GM19351 (cell line): ENCODE measurements around the gene MSH3.
"Not testable (repeated sequence)": the region's sequence is repeated elsewhere in the genome, so short reads cannot be mapped to it uniquely, and the experiment has no call there.

Experiments used
- ATAC-seq: cut with Tn5 transposase; IDR thresholded peaks from one replicate; pipeline ENCODE4 v1.9.1; 2021; ENCODE audit warnings: mild to moderate bottlenecking, moderate library complexity; ENCODE audit not compliant: unreplicated experiment

MSH3 gene

GRCh38 chr5:80747922-80748321 lies 93.5 kb downstream of the MSH3 start:
- no peak for ATAC-seq

- no peak for ATAC-seq
These were observed 98.0 kb downstream of the MSH3 start for GRCh38 chr5:80752427-80752826.

GRCh38 chr5:80753712-80754111 lies 99.3 kb downstream of the MSH3 start:
- ATAC-seq, result no peak

DNA sequence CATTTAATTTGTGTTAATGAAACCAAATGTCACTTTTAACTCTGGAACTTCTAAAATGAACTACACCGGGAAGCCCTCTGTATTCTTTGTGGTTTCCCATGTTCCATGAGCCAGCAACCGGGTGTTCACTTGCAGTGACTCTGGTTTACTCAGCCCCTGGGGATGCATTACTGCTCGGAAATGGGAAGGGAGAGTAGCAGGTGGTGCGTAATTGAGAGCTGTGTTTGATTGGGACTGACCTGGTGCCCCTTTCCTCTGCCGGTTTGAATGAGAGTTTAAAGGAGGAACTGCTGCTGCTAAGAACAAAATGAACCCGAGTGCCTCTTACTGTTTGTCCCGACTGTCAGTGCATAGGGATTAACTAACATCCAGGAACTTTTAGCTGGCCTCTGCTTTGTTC lies 100.4 kb downstream of the MSH3 start:
- ATAC-seq, result no peak

- peak; percentile 96 for ATAC-seq
These were observed 101.2 kb downstream of the MSH3 start for GRCh38 chr5:80755626-80756025.

GRCh38 chr5:80756292-80756691 lies 101.8 kb downstream of the MSH3 start:
- no peak for ATAC-seq

GRCh38 chr5:80757290-80757689 lies 102.8 kb downstream of the MSH3 start:
- no peak for ATAC-seq

- ATAC-seq, result no peak
These were observed 105.6 kb downstream of the MSH3 start for GRCh38 chr5:80759866-80760577.

GRCh38 chr5:80760680-80761079 lies 106.2 kb downstream of the MSH3 start:
- ATAC-seq, result no peak

DNA sequence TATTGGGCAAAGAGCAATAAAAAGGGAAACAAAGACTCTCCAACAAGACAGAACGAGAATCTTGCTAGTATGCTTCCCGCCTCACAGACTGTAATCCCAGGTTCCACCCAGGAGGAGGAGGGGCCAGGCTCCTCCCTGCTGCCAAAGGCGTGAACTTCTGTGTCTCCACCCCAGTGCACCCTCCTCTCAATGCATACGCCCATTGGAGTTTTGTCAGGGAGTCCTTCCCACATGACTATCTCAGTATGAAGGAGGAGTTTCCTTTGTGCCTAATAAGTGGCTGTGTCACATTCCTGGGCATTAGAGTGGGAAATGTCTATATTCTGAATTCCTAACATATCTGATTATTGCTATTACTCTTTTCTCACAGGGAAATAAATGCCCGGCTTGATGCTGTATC lies 106.7 kb downstream of the MSH3 start:
- no peak for ATAC-seq

DNA sequence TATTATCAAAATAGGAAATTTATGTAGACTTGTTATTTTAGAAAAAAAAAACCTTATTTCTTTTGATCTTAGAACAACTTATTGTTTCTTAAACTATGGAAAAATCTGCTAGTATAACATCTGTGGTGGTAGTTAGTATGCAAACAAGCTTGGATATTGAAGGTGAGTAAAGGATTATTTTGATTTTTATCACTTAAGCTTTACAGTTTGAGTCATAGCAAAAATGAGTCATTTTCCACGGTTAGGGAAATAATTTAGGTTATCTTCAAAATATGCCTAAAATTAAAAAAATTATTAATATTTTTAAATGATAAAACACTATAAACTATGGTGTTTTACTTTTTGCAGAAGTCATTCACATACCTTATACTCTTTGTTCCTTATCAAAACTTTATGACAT lies 107.5 kb downstream of the MSH3 start:
- ATAC-seq, result no peak

DNA sequence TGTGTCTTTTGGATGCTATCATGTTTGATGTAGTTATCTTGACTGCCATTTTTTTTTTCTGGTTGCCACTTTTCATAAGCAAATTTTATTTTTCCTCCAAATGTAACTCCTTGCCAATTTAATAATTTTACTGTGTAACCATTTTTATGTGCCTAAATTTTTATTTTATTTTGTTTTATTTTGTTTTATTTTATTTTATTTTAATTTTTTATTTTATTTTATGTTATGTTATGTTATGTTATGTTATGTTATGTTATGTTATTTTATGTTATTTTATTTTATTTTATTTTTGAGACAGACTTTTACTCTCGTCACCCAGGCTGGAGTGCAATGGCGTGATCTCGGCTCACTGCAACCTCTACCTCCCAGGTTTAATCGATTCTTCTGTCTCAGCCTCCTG lies 108.1 kb downstream of the MSH3 start:
- ATAC-seq, result no peak

- no peak for ATAC-seq
These were observed 108.8 kb downstream of the MSH3 start for GRCh38 chr5:80763211-80763610.

- no peak for ATAC-seq
These were observed 109.6 kb downstream of the MSH3 start for GRCh38 chr5:80763873-80764647.

GRCh38 chr5:80764786-80765185 lies 110.3 kb downstream of the MSH3 start:
- ATAC-seq, result no peak

- ATAC-seq, result no peak
These were observed 123.2 kb downstream of the MSH3 start for GRCh38 chr5:80777347-80778287.

GRCh38 chr5:80780024-80780423 lies 125.6 kb downstream of the MSH3 start:
- ATAC-seq, result no peak

- ATAC-seq, result no peak
These were observed 126.4 kb downstream of the MSH3 start for GRCh38 chr5:80780761-80781285.

DNA sequence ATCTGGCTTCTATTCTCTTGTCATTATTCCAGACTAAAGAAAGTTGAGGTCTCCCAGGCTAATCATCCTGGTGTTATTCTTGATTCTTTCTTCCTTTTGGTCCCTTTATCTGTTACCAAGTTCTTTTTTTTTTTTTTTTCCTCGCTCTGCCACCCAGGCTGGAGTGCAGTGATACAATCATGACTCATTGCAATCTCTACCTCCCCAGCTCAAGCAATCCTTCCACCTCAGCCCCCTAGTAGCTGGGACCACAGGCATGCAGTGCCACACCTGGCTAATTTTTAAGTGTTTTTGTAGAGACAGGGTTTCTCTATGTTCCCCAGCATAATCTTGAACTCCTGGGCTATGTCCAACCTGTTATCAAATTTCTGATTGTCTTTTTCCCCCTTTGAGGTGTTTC lies 126.9 kb downstream of the MSH3 start:
- no peak for ATAC-seq

DNA sequence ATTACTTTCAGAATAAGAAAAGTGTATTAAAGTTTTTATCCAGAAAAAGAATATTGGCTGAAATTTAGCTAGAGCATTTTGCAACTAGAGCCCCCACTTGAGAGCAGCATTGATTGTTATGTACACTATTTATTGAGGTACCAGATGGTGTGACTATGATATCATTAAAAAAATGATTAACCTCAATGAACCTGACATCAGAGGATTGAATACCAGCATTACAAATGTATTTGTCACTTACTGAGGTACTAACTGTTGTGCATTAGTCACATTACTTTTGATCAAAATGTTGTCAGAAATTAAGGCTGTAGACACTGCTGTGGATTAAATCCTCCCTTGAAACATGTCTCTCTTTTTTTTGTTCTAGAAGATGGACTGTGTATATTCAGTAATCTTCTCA lies 128.2 kb downstream of the MSH3 start:
- ATAC-seq, result no peak

DNA sequence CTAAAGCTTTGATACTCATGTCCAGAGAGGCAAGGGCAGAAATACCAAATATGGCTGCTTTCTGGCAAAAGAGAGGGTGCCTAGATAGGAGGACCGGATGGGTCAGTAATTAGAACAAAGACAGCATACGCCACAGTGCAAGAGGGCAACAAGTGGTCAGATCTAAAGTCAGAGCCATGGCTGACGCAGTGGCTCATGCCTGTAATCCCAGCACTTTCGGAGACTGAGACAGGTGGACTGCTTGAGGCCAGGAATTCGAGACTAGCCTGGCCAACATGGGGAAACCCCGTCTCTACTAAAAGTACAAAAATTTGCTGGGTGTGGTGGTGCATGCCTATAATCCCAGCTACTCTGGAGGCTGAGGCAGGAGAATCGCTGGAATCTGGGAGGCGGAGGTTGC lies 129.3 kb downstream of the MSH3 start:
- not testable (repeated sequence) for ATAC-seq
